OCI-LY7 (cell line): ENCODE results near the gene CACNB2.

Source experiments
- CTCF ChIP-seq: fragments of 200-600 bp; sonication (generic); conservative IDR thresholded peaks from 2 replicates; pipeline ENCODE4 v1.5.1; 2014; ENCODE audit warnings: mild to moderate bottlenecking, antibody characterized with exemption, low read length, moderate library complexity, mixed read lengths
- EZH2phosphoT487 ChIP-seq: fragments of 200-600 bp; sonication (generic); IDR thresholded peaks from 2 replicates; pipeline ENCODE4 v1.6.1; 2018; ENCODE audit warnings: low read depth, borderline replicate concordance, mild to moderate bottlenecking, mixed run types, antibody characterized with exemption, low read length, moderate library complexity, mixed read lengths

GRCh38 chr10:18109341-18109870 lies 30.8 kb upstream of the CACNB2 start:
- TF ChIP-seq CTCF (no peak), EZH2phosphoT487 (no peak)
